Measurements from ENCODE around the gene EMC8.

Gene EMC8

DNA sequence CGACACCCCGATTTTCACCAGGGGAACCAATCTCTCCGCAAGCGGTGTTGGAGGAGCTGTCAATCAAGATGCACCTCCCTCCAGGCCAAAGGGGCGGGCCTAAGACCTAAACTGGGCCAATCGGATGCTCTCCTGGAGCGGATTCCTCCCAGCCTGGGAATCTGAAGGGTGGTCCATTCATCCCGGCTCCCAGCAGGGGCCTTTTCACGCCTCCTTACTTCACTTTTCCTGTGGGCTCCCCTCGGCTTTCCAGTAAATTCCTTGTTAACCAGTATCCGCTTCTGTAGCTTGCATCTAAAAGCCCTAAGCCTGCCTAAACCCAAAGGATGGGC, 65.5 kb downstream of the EMC8 start:
- no peaks in the 10 kb centered on the region for H3K27me3 ChIP-seq (ENCODE audit: low read length)
- no peaks in the 10 kb centered on the region for H3K9me2 ChIP-seq (replicated peaks; ENCODE audit: insufficient read depth, low read length)
- H3K9me3 ChIP-seq (ENCODE audit: insufficient read depth, low read length), result no peaks in the 10 kb centered on the region
- no peak overlapping the region for H3K4me3 ChIP-seq (ENCODE audit: insufficient read depth, low read length, poor library complexity, severe bottlenecking)
- H3K36me3 ChIP-seq (ENCODE audit: low read length), result no peaks in the 10 kb centered on the region
- TF ChIP-seq, protein P1, sequence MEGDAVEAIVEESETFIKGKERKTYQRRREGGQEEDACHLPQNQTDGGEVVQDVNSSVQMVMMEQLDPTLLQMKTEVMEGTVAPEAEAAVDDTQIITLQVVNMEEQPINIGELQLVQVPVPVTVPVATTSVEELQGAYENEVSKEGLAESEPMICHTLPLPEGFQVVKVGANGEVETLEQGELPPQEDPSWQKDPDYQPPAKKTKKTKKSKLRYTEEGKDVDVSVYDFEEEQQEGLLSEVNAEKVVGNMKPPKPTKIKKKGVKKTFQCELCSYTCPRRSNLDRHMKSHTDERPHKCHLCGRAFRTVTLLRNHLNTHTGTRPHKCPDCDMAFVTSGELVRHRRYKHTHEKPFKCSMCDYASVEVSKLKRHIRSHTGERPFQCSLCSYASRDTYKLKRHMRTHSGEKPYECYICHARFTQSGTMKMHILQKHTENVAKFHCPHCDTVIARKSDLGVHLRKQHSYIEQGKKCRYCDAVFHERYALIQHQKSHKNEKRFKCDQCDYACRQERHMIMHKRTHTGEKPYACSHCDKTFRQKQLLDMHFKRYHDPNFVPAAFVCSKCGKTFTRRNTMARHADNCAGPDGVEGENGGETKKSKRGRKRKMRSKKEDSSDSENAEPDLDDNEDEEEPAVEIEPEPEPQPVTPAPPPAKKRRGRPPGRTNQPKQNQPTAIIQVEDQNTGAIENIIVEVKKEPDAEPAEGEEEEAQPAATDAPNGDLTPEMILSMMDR (IDR thresholded peaks at IDR 0.05; ENCODE audit: insufficient read depth, low read length, poor library complexity, severe bottlenecking), result no peak
- no peak overlapping the region for H3K27ac ChIP-seq (ENCODE audit: low read depth, low read length)
- H3K9ac ChIP-seq (ENCODE audit: low read length), result no peak overlapping the region
- no peaks in the 10 kb centered on the region for H3K79me2 ChIP-seq (ENCODE audit: insufficient read depth, low read length)
- no peaks in the 10 kb centered on the region for H3F3A ChIP-seq (ENCODE audit: insufficient read depth)
- H4K20me1 ChIP-seq (ENCODE audit: low read depth, low read length), result no peaks in the 10 kb centered on the region
- no peak overlapping the region for H3K4me2 ChIP-seq (ENCODE audit: low read depth, low read length, poor library complexity, severe bottlenecking)
- no peak overlapping the region for H2AFZ ChIP-seq (ENCODE audit: low read depth, low read length, severe bottlenecking)

DNA sequence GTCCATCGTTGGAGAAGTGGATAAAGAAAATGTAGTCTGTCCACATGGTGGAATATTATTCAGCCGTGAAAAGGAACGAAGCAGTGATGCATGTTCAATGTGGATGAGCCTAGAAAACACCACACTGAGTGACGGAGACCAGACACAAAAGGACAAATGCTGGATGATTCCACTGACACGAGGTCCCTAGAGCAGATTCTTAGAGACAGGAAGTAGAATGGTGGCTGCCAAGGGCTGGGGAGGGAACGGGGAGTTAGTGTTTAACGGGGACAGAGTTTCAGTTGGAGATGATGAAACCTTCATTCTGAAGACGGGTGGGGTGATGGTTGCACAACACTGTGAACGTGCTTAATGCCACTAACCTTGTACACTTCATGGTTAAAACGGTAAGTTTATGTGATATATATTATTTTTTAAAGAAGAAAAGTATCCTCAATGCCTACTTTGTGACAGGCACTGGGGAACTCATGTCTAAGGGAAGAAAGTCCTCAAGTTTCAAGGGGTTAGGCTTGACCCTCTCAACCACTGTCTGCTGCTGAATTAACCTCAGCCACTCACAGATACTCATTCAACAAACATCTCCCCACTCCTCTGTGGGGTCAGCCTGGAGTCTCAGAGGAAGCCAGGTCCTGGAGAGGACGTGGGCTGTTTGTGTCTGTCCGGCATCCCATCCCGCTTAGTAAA, 66.0 kb downstream of the EMC8 start:
- no peak overlapping the region for H3K4me2 ChIP-seq (ENCODE audit: low read depth, low read length, poor library complexity, severe bottlenecking)
- TF ChIP-seq, protein P1 (IDR thresholded peaks at IDR 0.05; ENCODE audit: insufficient read depth, low read length, poor library complexity, severe bottlenecking), result no peak
- no peak for TF ChIP-seq EZH2phosphoT487 (conservative IDR thresholded peaks at IDR 0.05; ENCODE audit: low read length)
- H2AFZ ChIP-seq (ENCODE audit: low read depth, low read length, severe bottlenecking), result no peak overlapping the region
- H3K79me2 ChIP-seq (ENCODE audit: insufficient read depth, low read length), result no peaks in the 10 kb centered on the region
- no peak overlapping the region for H3K4me3 ChIP-seq (ENCODE audit: insufficient read depth, low read length, poor library complexity, severe bottlenecking)
- no peaks in the 10 kb centered on the region for H3F3A ChIP-seq (ENCODE audit: insufficient read depth)
- H3K27ac ChIP-seq (ENCODE audit: low read depth, low read length), result no peak overlapping the region
- H3K27me3 ChIP-seq (ENCODE audit: low read length), result no peaks in the 10 kb centered on the region
- H3K36me3 ChIP-seq (ENCODE audit: low read length), result no peaks in the 10 kb centered on the region
- H3K9me2 ChIP-seq (replicated peaks; ENCODE audit: insufficient read depth, low read length), result no peaks in the 10 kb centered on the region
- no peaks in the 10 kb centered on the region for H3K9me3 ChIP-seq (ENCODE audit: insufficient read depth, low read length)
- H4K20me1 ChIP-seq (ENCODE audit: low read depth, low read length), result no peaks in the 10 kb centered on the region
- no peak overlapping the region for H3K9ac ChIP-seq (ENCODE audit: low read length)

DNA sequence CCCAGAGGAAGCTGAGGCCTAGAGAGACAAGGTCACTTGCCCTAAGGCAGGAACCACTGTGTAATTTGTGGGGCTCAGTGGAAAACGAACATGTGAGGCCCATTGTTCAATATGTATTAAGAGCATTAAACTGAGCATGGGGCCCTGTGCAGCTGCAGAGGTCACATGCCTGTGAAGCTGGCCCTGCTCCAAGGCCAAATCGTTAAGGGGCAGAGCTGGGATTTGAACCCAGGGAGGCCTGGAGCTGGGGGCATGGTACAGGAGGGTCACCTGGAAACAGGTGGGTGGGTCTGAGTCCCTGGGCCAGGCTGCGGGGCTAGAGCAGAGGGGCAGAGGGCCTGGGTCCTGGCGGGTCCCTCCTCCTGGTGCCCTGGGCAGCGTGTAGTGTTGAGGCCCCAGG, 68.2 kb downstream of the EMC8 start:
- Histone ChIP-seq H3F3A (ENCODE audit: insufficient read depth) (no peaks in the 10 kb centered on the region), H3K9me2 (replicated peaks; ENCODE audit: insufficient read depth, low read length) (no peaks in the 10 kb centered on the region), H3K9ac (ENCODE audit: low read length) (no peak overlapping the region), H3K27ac (ENCODE audit: low read depth, low read length) (no peak overlapping the region), H3K27me3 (ENCODE audit: low read length) (no peaks in the 10 kb centered on the region), H3K36me3 (ENCODE audit: low read length) (no peaks in the 10 kb centered on the region), H3K79me2 (ENCODE audit: insufficient read depth, low read length) (no peaks in the 10 kb centered on the region), H3K4me3 (ENCODE audit: insufficient read depth, low read length, poor library complexity, severe bottlenecking) (no peak overlapping the region), H3K9me3 (ENCODE audit: insufficient read depth, low read length) (no peaks in the 10 kb centered on the region), H4K20me1 (ENCODE audit: low read depth, low read length) (no peaks in the 10 kb centered on the region), H2AFZ (ENCODE audit: low read depth, low read length, severe bottlenecking) (no peak overlapping the region), H3K4me2 (ENCODE audit: low read depth, low read length, poor library complexity, severe bottlenecking) (no peak overlapping the region)
- TF ChIP-seq, protein P1 (IDR thresholded peaks at IDR 0.05; ENCODE audit: insufficient read depth, low read length, poor library complexity, severe bottlenecking), result no peak

DNA sequence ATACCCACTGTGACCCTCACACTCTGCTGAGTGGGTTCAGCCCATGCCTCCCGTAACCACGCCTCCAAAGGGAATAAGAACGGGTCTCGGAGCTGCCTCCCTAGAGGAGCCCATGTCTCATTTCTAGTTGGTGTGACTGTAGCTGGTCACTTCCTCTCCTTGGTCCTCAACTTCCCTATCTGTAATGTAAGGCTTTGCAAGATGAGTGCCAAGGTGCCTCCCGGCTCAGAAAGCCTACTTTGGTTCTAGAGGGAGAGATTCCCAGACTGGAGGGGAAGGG, 69.2 kb downstream of the EMC8 start:
- no peaks in the 10 kb centered on the region for H3K36me3 ChIP-seq (ENCODE audit: low read length)
- H3F3A ChIP-seq (ENCODE audit: insufficient read depth), result no peaks in the 10 kb centered on the region
- H4K20me1 ChIP-seq (ENCODE audit: low read depth, low read length), result no peaks in the 10 kb centered on the region; the same call in 1 of the 2 replicates
- H3K9me2 ChIP-seq (replicated peaks; ENCODE audit: insufficient read depth, low read length), result no peaks in the 10 kb centered on the region
- H3K79me2 ChIP-seq (ENCODE audit: insufficient read depth, low read length), result no peaks in the 10 kb centered on the region
- H3K27ac ChIP-seq (ENCODE audit: low read depth, low read length), result no peak overlapping the region
- no peak overlapping the region for H3K9ac ChIP-seq (ENCODE audit: low read length)
- TF ChIP-seq, protein P1 (IDR thresholded peaks at IDR 0.05; ENCODE audit: insufficient read depth, low read length, poor library complexity, severe bottlenecking), result no peak
- TF ChIP-seq EZH2phosphoT487 (conservative IDR thresholded peaks at IDR 0.05; ENCODE audit: low read length), result no peak
- H3K4me3 ChIP-seq (ENCODE audit: insufficient read depth, low read length, poor library complexity, severe bottlenecking), result no peak overlapping the region
- no peaks in the 10 kb centered on the region for H3K9me3 ChIP-seq (ENCODE audit: insufficient read depth, low read length)
- no peaks in the 10 kb centered on the region for H3K27me3 ChIP-seq (ENCODE audit: low read length)
- H3K4me2 ChIP-seq (ENCODE audit: low read depth, low read length, poor library complexity, severe bottlenecking), result no peak overlapping the region
- no peak overlapping the region for H2AFZ ChIP-seq (ENCODE audit: low read depth, low read length, severe bottlenecking)
